ENCODE measurements around the gene ROBO1.

GRCh38 chr3:78969483-78969882, 798.3 kb downstream of the ROBO1 start:
- no peak for TF ChIP-seq POLR2A (IDR thresholded peaks at IDR 0.05; ENCODE audit: low read length)
- no peak for TF ChIP-seq GATA1 (IDR thresholded peaks at IDR 0.05; ENCODE audit: low read depth, low read length)
